Muscle layer of duodenum (tissue), 2 donors: ENCODE measurements around the gene MRPL38.

Source experiments
- H3K27ac ChIP-seq: one replicate; pipeline ENCODE4 v1.7.0; 2013; ENCODE audit warnings: mild to moderate bottlenecking, low read length
- H3K27me3 ChIP-seq: one replicate; pipeline ENCODE4 v1.7.0; 2013; ENCODE audit warnings: low read depth, mild to moderate bottlenecking, control low read depth, low read length
- H3K36me3 ChIP-seq, 2 donors: one replicate each; pipeline ENCODE4 v1.7.0; 2013; ENCODE audit warnings: low read length in 2 of 2, control low read depth in 1 of 2, mild to moderate bottlenecking in 1 of 2; ENCODE audit not compliant: insufficient read depth in 2 of 2, control insufficient read depth in 1 of 2
- H3K4me1 ChIP-seq, 2 donors: one replicate each; pipeline ENCODE4 v1.7.0; 2013; ENCODE audit warnings: low read length in 2 of 2, mild to moderate bottlenecking in 2 of 2, control low read depth in 1 of 2, moderate library complexity in 1 of 2; ENCODE audit not compliant: insufficient read depth in 2 of 2, control insufficient read depth in 1 of 2
- H3K4me3 ChIP-seq, 2 donors: one replicate each; pipeline ENCODE4 v1.7.0; 2013; ENCODE audit warnings: low read length in 2 of 2, low read depth in 1 of 2, mild to moderate bottlenecking in 1 of 2
- H3K9me3 ChIP-seq, 2 donors: one replicate each; pipeline ENCODE4 v1.7.0; 2013; ENCODE audit warnings: low read length in 2 of 2, control low read depth in 1 of 2, mild to moderate bottlenecking in 1 of 2; ENCODE audit not compliant: control insufficient read depth in 1 of 2
- donor health status: healthy.

The MRPL38 gene

DNA sequence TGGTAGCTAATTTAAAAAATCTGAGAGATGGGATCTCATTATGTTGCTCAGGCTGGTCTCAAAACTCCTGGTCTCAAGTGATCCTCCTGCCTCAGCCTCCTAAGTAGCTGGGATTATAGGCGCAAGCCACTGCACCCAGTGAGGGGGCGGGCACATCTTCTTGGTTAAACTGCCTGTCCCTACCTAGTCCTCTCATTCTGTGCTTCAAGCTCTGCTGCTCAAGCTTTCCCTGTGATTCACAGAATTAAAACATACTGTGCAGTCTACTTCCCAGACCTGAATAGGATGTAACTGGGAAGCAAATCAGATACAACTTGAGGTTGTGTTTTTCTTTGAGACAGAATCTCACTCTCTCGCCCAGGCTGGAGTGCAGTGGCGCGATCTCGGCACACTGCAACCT, 2.3 kb downstream of the MRPL38 start:
- Histone ChIP-seq H3K36me3 (peaks cover 14 to 49% of the 10 kb centered on the region in 2 donors), H3K4me1 (peaks cover 4 to 13% of the 10 kb centered on the region in 2 donors), H3K9me3 (no peaks in the 10 kb centered on the region), H3K4me3 (no peak overlapping the region), H3K27ac (no peak overlapping the region), H3K27me3 (no peaks in the 10 kb centered on the region)

DNA sequence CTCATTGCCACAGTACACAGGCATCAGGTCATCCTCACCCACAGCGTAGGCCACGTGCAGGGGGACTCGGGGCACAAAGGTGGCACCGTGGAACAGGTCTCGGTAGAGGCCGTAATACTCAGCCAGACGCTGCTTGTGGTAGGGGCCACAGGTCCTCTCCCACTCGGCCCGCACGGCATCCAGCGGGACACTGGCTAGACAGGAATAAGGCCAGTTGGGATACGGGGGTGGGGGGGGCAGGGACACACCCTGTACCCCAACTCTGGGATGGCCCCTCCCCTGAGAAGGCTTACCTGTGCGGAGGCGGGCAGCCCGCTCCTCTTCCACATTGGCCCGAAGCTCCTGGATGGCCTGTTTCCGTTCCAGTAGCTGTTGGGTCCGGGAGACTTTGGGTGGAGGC, 3.0 kb downstream of the MRPL38 start:
- no peak overlapping the region for H3K27ac ChIP-seq
- H3K27me3 ChIP-seq: no peaks in the 10 kb centered on the region
- H3K4me3 ChIP-seq: no peak overlapping the region
- peaks cover 4 to 18% of the 10 kb centered on the region in 2 donors for H3K4me1 ChIP-seq
- H3K9me3 ChIP-seq: no peaks in the 10 kb centered on the region
- peaks cover 14 to 49% of the 10 kb centered on the region in 2 donors for H3K36me3 ChIP-seq

DNA sequence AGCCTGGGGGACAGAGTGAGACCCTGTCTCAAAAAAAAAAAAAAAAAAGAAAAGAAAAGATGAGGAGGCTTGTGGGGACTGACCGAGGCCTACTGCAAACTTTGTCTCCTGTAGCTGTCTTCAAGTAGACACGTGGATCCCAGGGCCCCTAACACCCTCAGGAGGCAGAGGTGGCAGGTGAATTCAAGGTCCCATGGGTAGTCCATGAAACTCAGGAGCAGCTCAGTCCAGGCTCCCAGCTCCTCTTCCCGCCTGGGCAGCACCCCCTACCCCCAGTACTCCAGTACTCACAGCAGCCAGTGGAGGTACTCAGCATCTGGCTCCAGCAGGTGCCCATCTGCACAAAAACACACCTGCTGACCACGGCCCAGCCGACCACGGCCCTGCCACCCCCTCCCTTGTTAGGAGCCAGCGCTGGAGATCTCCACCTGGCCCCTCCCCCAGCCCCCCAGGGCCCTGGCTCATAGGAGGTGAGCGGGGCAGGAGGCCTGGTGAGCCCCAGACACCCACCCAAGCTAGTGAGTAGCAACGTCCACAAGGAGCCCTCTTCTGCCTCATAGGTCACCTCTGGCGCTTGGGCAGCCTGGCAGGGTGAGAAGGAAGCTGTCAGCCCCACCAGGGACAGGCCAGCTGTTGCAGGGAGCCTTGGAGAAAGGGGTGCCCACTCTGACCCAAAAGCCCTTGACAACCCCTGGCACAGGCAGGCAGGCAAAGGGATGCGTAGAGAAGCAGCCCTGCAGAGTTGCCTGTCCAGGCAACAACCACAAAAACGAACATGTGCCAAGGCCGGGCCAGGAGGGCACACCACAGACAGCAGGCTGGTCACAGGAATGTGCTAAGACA, 3.8 kb downstream of the MRPL38 start:
- Histone ChIP-seq H3K27ac (no peak overlapping the region), H3K4me3 (no peak overlapping the region), H3K9me3 (no peaks in the 10 kb centered on the region), H3K36me3 (peaks cover 14 to 49% of the 10 kb centered on the region in 2 donors), H3K27me3 (no peaks in the 10 kb centered on the region), H3K4me1 (peaks cover 4 to 18% of the 10 kb centered on the region in 2 donors)

DNA sequence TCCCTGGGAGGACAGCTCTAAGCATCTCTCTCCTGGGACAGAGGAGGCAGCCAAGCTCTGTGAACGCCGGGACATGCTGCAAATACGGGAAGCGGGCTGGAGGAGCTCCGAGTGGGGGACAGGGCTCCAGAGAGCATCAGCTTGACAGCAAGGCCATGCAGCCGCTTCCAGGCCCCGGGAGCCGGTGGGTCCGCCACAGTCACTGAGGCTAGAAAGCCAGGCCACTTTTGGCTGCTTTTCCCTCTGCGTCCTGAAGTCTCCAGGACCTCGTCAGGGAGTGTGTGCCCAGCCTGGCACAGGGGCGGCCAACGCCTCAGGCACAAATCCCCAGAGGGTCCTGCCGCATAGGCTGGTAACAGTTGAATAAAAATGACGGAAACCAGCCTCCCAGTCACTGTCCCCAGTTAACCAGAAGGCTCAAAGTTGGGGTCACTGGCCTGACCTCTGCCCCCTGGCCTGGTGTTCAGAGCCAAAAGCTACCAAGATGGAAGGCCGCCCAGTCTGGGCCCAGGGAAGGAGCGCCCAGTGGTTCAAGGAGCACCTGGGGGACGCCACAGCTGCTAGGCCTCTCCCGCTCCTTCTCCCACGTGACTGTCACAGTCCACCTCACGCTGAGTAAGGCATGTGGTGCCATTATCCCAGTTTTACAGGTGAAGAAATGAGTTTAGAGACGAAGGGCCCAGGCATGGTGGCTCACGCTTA, 4.8 kb downstream of the MRPL38 start:
- H3K36me3 ChIP-seq: peaks cover 14 to 49% of the 10 kb centered on the region in 2 donors

DNA sequence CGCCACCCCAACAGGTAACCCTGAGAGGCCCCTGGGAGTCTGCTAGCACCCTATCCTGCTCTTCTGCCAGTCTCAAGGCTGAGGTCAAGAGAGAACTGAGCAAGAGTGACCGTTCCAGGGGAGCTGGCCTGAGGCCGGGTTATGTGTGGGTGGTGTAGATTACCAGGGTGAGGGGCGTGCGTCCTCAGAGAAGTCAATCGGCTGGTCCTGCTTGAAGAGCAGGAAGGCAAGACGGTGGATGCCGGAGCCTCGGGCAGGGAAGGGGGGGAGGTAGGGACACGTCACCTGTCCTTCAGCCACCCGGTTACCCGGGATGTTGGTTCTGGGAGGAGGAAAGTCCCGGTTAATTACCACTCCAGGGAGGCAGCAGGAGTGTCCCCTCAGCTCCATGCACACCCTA, 5.3 kb downstream of the MRPL38 start:
- H3K4me1 ChIP-seq: peaks cover 14 to 32% of the 10 kb centered on the region in 2 donors
- H3K27ac ChIP-seq: no peak overlapping the region
- no peak overlapping the region for H3K4me3 ChIP-seq
- H3K9me3 ChIP-seq: no peaks in the 10 kb centered on the region
- H3K27me3 ChIP-seq: no peaks in the 10 kb centered on the region
- H3K36me3 ChIP-seq: peaks cover 14 to 49% of the 10 kb centered on the region in 2 donors

More for the DNA sequence above, 4.8 kb downstream of the MRPL38 start:
- Histone ChIP-seq H3K9me3 (no peaks in the 10 kb centered on the region), H3K4me1 (peaks cover 14 to 27% of the 10 kb centered on the region in 2 donors), H3K4me3 (no peak overlapping the region), H3K27me3 (no peaks in the 10 kb centered on the region), H3K27ac (no peak overlapping the region)

DNA sequence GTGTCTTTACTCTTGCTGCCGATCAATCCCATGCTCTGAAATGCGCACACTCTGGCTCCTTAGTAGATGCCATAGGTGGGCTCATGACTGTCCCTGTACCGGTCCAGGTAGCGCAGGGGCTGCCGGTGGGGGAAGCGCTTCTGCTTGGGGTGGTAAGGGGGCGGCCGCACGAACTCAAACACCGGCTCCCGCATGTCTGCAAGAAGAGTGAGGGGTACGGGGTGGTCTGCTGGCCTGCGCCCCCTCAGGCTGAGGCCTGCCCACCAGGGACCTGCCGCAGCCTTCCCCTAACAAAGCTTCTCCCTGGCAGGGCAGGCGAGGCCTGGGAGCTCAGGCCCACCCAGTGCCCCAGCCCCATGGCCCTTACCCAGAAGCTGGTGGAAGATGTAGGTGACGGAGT, 5.9 kb downstream of the MRPL38 start:
- Histone ChIP-seq H3K27me3 (no peaks in the 10 kb centered on the region), H3K4me3 (no peak overlapping the region), H3K36me3 (peaks cover 14 to 49% of the 10 kb centered on the region in 2 donors)

DNA sequence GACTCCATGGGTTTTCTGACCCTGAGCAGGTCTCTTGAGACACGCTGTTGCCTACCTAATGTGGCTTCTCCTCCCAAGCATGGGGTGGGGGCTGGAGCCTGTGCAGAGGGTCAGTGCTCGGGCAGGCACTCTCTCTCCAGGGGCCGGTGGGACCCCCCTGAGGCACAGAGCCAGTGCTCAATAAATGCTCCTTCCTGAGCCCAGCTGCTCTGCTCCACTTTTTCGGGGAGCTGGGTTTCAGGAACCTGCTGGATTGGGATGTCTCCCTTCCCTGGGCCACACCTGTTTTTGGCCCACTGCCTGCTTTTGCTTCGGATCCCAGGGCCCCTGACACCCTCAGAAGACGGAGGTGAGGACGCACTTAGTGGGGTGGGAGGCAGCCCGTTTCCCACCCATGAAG, 6.6 kb downstream of the MRPL38 start:
- peaks cover 14 to 29% of the 10 kb centered on the region in 2 donors for H3K4me1 ChIP-seq
- H3K4me3 ChIP-seq: no peak overlapping the region
- H3K27ac ChIP-seq: no peak overlapping the region
- no peaks in the 10 kb centered on the region for H3K27me3 ChIP-seq
- no peaks in the 10 kb centered on the region for H3K9me3 ChIP-seq
- peaks cover 14 to 49% of the 10 kb centered on the region in 2 donors for H3K36me3 ChIP-seq

More for the DNA sequence above, 5.9 kb downstream of the MRPL38 start:
- no peak overlapping the region for H3K27ac ChIP-seq
- H3K9me3 ChIP-seq: no peaks in the 10 kb centered on the region
- peaks cover 14 to 27% of the 10 kb centered on the region in 2 donors for H3K4me1 ChIP-seq

DNA sequence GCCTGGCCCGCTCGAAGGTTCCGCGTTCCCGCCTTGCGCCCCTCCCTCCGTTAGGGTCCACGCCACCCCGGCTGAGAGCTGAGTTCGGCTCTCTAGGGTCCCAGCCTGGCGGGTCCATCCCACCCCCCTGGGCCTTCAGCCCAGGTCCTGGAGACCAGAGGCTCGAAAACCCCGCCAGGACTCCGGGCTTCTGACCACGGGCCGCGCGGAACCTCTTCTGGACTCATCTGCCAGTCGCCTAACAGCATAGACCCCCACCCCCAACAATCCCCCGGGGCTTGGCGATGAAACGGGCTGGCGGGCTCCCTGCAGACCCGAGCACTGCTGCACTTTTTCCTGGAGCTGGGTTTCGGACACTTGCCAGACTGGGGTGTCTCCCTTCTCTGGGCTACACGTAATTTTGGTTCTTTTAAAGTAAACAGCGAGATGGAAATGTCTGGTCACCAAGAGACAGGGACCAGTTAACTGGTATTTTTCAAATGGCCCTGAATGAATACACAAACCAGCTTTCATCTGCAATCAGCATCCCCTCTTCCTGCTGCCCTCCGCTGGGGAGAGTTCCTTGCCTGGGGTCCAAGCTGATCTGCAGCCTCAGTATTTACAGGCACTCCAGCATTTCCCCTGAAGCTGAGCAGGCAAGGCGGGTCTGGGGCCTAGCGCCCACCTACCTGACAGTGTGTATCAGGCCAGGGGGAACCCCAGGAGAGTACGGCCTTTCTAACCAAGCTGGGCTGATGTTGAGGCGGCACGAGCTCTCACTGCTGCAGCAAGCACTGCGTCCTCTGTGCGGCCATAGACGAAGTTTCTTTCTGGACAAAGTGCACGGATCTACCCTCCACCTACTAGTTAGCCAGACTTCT, 7.3 kb downstream of the MRPL38 start:
- H3K36me3 ChIP-seq: peaks cover 14 to 46% of the 10 kb centered on the region in 2 donors

DNA sequence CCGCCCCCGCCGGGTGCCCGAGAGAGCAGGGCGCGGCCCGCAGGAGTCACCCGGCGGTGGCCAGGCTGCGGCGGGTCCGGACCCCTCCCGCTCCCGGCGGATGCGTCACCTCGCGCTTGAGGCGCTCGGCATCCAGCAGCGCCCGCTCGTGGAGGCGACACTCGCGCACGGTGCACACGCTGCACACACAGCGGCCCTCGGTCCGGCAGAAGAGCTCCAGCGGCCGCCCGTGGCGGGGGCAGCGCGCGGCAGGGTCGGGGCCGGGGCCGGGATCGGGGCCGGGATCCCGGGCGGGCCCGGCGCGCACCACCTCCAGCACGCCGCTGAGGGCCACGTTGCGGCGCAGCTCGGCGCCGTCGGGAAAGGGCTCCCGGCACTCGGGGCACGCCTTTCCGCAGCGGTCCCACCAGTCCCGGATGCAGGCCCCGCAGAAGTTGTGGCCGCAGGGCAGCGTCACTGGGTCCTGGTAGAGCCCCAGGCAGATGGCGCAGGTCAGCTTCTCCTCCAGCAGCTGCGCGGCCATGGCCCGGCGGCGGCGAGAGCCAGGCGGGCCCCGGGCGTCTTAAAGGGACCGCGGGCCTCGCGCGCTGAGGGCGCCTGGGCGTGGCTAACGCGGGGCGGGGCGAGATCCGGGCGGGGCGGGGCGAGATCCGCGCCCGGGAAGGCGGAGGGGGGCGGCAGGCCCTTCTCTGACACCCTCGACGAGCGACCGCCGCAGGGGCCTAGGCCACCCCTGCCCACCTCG, 8.1 kb downstream of the MRPL38 start, which contains the start of gene TRIM65:
Gene TRIM65, minus strand, starts transcription at position 537 of the 745 bp plus-strand sequence. Its CDS starts 14 bp downstream, at position 523.
- Histone ChIP-seq H3K4me3 (peak within 1 kb of the TSS; percentile 67 to 76), H3K4me1 (peaks cover 14 to 34% of the 10 kb centered on the region in 2 donors)

More for the DNA sequence above, 7.3 kb downstream of the MRPL38 start:
- no peaks in the 10 kb centered on the region for H3K27me3 ChIP-seq
- peak overlapping the region; percentile 31 for H3K27ac ChIP-seq
- no peaks in the 10 kb centered on the region for H3K9me3 ChIP-seq
- peak overlapping the region in 1 of 2 donors; percentile 76 for H3K4me3 ChIP-seq
- H3K4me1 ChIP-seq: peaks cover 14 to 29% of the 10 kb centered on the region in 2 donors

DNA sequence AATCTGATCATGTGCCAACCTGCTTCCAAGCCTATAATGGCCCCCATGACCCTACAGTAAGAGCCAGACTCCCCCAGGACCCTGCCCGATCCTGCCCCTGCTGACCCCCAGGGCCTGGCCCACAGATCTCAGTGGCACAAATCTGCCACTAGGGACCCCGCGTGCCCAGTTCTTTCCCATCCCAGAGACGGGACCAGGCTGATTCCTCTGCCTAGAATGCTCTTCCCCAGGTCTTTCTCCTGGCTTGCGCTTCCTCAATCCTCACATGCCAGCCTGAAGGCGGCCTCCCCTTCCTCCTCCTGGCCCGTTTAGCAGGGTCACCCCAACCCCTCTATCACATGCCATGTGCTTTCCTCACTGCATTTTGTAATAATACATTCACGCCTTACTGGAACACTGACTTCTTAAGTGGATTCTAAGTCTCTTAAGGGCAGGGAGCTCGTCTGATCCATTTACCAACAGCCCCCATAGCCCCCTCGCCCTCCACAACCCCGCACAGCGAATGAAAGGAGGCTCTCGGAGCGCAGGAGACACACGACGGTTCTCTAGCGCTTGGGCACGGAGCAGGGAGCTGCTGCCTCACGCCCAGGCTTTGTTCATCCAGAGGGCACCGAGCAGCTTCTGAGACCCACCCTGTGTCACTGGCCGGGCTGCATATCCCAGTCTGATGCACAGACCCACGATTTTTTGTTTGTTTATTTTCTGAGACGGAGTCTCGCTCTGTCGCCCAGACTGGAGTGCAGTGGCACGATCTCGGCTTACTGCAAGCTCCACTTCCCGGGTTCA, 9.1 kb downstream of the MRPL38 start:
- Histone ChIP-seq H3K36me3 (peaks cover 13 to 47% of the 10 kb centered on the region in 2 donors), H3K27ac (peak overlapping the region; percentile 71), H3K27me3 (no peaks in the 10 kb centered on the region), H3K9me3 (no peaks in the 10 kb centered on the region), H3K4me1 (peaks cover 14 to 34% of the 10 kb centered on the region in 2 donors), H3K4me3 (peak overlapping the region; percentile 67 to 76)

More for the DNA sequence above, 8.1 kb downstream of the MRPL38 start, which contains the start of gene TRIM65:
- H3K27ac ChIP-seq: peak within 1 kb of the TSS; percentile 71
- no peaks in the 10 kb centered on the region for H3K27me3 ChIP-seq
- H3K36me3 ChIP-seq: peaks cover 14 to 47% of the 10 kb centered on the region in 2 donors
- H3K9me3 ChIP-seq: no peaks in the 10 kb centered on the region
